RCC 7860 (cell line): Measurements from ENCODE around the gene STAB1.

Source experiments
- DNase-seq: peaks from one replicate; pipeline ENCODE4 v3.0.0-alpha.2; 2015; ENCODE audit warnings: low spot score
- FAIRE-seq: peaks from 2 replicates; lab custom pipeline; 2012; peaks lifted over from hg19 to GRCh38; lab: Jason Lieb, UNC

STAB1 gene

DNA sequence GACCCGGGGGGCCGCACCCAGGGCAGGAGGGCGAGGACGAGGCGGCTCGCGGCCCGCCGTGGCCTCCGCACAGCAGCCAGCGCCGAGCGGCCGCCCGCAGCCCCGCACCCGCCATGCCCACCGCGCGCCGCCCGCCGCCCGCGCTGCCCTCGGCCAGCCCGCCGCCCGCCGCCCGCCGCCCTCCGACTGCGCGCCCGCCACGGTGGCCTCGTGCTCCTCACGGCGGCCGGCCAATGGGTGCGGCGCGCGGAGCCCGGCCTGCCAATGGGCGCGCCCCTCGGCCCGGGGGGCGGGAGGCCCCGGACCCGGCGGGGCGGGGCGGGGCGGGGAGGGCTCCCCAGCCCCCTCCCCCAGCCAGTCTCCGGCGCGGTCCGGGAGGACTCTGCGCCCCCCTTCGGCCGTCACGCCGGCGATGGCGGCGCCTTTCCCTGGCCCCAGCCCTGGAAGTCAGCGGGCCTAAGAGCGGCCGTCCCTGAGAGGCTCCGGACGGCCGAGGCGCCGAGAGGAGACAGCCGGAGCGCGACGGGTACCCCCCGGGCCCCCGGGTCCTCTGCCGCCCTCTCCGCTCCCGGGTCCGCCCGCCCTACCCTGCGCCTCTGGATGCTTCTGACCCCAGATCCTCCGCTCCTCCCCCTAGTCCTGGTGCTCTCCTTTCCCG is 38.6 kb downstream of the STAB1 start, which contains the start of gene NT5DC2:
NT5DC2 (minus strand) TSS at position 235 of the 658 bp plus-strand sequence; CDS start at position 115, 120 bp downstream.
- peak; percentile 42 for DNase-seq
- no peak for FAIRE-seq

GRCh38 chr3:52534281-52535183 is 39.4 kb downstream of the STAB1 start:
- DNase-seq: no peak
- FAIRE-seq: no peak

DNA sequence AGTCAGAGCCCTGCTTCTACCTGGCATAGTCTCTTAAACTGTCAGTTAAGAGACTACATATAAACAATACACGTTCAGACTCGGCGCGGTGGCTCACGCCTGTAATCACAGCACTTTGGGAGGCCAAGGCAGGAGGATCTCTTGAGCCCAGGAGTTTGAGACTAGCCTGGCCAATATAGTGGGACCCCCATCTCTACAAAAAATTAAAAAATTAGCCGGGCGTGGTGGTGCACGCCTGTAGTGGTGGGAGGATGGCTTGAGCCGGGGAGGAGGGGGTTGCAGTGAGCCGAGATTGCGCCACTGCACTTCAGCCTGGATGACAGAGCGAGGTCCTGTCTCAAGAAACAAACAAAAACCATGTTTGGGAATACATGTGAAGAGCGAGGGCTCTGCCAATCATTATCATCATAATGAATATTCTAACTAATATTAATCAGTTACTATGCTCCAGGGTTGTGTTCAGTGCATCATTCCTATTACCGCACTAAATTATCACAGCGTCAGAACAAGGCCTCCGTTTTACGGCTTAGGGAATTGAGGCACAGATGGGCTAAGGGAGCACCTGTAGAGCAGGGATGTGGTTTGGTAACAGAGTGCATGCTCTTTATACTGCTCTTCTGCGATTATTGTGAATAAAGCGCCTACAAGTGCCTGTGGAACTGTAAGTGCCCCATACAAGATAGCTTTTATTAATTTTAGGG is 40.4 kb downstream of the STAB1 start:
- FAIRE-seq: no peak
- DNase-seq: no peak

- DNase-seq (no peak), FAIRE-seq (no peak)
Observed at GRCh38 chr3:52536112-52536368, 40.9 kb downstream of the STAB1 start.

GRCh38 chr3:52536369-52537164 is 41.4 kb downstream of the STAB1 start, which contains the start of gene UQCC5:
Gene UQCC5, plus strand, starts transcription at chr3:52536605. Its CDS starts 151 bp downstream, at chr3:52536756.
- DNase-seq: peak; percentile 93
- peak; percentile 81 for FAIRE-seq

DNA sequence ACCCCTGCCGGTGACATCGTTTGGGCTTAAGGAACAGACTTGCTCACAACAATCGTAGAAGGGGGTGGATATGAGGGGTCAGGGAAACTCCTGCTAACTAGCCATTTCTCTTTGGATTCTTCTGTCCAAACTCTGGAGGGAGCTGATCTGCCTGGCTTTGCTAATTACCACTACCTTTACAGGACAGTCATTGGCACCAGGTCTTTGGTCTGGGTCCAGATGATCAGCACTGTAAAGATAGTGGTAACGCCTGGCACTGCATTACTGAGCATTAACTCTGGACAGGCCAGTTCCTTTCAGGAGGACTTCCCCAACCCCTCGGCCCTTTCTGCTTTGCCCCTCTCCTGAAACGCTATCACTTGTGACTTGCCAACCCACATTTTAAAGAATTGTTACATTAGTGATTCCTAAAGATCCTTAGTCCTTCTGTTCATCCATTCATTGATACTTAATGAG is 42.1 kb downstream of the STAB1 start:
- no peak for FAIRE-seq
- no peak for DNase-seq

GRCh38 chr3:52537726-52538421 is 42.7 kb downstream of the STAB1 start:
- DNase-seq: no peak

DNA sequence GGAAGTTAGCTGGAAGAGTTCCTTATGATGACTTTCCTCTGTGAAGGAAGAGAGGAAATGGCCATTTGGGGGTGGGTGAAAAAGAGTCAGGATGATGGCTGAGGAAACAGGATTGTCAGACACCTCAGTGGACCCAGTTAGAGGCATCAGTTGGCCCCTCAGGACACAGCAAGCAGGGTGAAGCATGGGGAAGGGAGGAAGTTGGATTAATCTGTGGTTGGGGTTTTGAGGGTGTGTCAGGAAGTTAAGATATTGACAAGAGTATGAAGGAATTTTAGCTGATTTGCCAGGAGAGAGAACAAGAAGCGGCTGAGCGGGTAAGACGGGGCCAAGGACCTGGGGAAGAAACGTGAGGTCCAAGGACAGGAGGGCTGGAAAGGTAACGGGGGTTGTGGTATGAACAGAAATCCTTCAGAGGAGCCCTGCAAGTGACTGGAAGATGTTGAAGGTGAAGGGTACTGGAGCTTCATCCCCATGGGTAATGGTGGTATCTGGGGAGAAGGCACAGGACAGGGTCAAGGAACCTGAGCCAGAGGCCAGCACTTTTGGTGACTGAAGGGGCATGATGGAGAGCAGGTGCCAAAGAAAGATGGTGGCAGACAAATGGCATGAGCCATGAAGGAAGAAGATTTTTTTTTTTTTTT is 44.0 kb downstream of the STAB1 start:
- FAIRE-seq: no peak

More at GRCh38 chr3:52537726-52538421, 42.7 kb downstream of the STAB1 start:
- FAIRE-seq: no peak

DNA sequence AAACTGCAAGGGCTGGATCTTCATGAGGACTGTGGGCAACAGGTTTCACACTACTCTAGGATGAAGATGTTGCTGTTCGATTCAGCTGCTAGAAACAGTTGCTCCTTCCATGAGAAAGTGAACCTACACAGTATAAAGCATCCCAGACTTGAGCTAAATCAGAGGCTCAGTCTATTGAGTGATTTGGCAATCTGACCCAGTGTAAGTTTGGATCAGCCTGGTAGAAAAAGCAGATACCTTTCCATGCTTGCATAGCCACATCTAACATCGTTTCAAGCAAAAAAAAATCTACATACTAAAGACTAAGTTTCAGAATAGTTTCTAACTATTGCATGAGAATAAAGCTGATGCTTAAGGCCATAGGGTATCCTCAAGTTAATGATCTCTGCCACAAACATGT is 45.9 kb downstream of the STAB1 start:
- no peak for DNase-seq

More for the DNA sequence above, 44.0 kb downstream of the STAB1 start:
- no peak for DNase-seq

GRCh38 chr3:52544937-52545336 is 49.8 kb downstream of the STAB1 start:
- DNase-seq (no peak), FAIRE-seq (no peak)

More for the DNA sequence above, 45.9 kb downstream of the STAB1 start:
- FAIRE-seq: no peak

GRCh38 chr3:52546111-52546901 is 51.2 kb downstream of the STAB1 start:
- FAIRE-seq: no peak
- DNase-seq: no peak

- DNase-seq (no peak), FAIRE-seq (no peak)
Observed at GRCh38 chr3:52547143-52547542, 52.0 kb downstream of the STAB1 start.

- FAIRE-seq (no peak), DNase-seq (no peak)
Observed at GRCh38 chr3:52551118-52551517, 56.0 kb downstream of the STAB1 start.

GRCh38 chr3:52552089-52552488 is 57.0 kb downstream of the STAB1 start:
- no peak for FAIRE-seq
- DNase-seq: no peak

GRCh38 chr3:52554026-52554755 is 59.1 kb downstream of the STAB1 start:
- no peak for FAIRE-seq
- no peak for DNase-seq

- no peak for FAIRE-seq
- no peak for DNase-seq
Observed at GRCh38 chr3:52555056-52555455, 59.9 kb downstream of the STAB1 start.

- FAIRE-seq: no peak
- no peak for DNase-seq
Observed at GRCh38 chr3:52557011-52557960, 62.1 kb downstream of the STAB1 start.
